Measurements from ENCODE around the gene ERLEC1. TPM values are rescaled to one million over a fixed set of nuclear protein-coding genes. Genes with fewer than 3 reads are reported as not detected.
"Not testable (repeated sequence)": the region's sequence is repeated elsewhere in the genome, so short reads cannot be mapped to it uniquely, and the experiment has no call there.

ERLEC1 gene
- total RNA-seq, 1 donor from 2014 or later, result 150 TPM

- H3K27me3 ChIP-seq, result no peaks in the 10 kb centered on the region
- no peaks in the 10 kb centered on the region for H3K9me3 ChIP-seq
- DNase-seq (ENCODE audit: low spot score in 2 of 2), result no peak
- H3K27ac ChIP-seq, result no peak overlapping the region
- no peak overlapping the region for H3K4me3 ChIP-seq
- no peaks in the 10 kb centered on the region for H3K4me1 ChIP-seq
- H3K36me3 ChIP-seq, result peaks cover 3 to 10% of the 10 kb centered on the region in 2 donors
- intact Hi-C loops (cut with DNase I), result no loop called here
- TF ChIP-seq CTCF (IDR thresholded peaks at IDR 0.05), result no peak
These were observed 42.6 kb downstream of the ERLEC1 start for GRCh38 chr2:53829273-53829979.

GRCh38 chr2:53829980-53830290, 43.1 kb downstream of the ERLEC1 start:
- H3K27ac ChIP-seq; H3K4me1 ChIP-seq; DNase-seq (ENCODE audit: low spot score in 2 of 2); H3K4me3 ChIP-seq; H3K9me3 ChIP-seq; H3K27me3 ChIP-seq; intact Hi-C loops (cut with DNase I): not testable (repeated sequence)
- peaks cover 3 to 10% of the 10 kb centered on the region in 2 donors for H3K36me3 ChIP-seq

- intact Hi-C loops (cut with DNase I), result no loop called here
- Histone ChIP-seq H3K4me1 (no peaks in the 10 kb centered on the region), H3K36me3 (peaks cover 0 to 4% of the 10 kb centered on the region in 2 donors), H3K4me3 (no peak overlapping the region), H3K27me3 (no peaks in the 10 kb centered on the region), H3K9me3 (no peaks in the 10 kb centered on the region), H3K27ac (no peak overlapping the region)
- TF ChIP-seq CTCF (IDR thresholded peaks at IDR 0.05), result no peak
- DNase-seq (ENCODE audit: low spot score in 2 of 2), result no peak
These were observed 53.7 kb downstream of the ERLEC1 start for GRCh38 chr2:53840580-53840979.

GRCh38 chr2:53841651-53842050, 54.8 kb downstream of the ERLEC1 start:
- H3K4me3 ChIP-seq; H3K4me1 ChIP-seq; H3K36me3 ChIP-seq; H3K9me3 ChIP-seq; H3K27me3 ChIP-seq; H3K27ac ChIP-seq; DNase-seq (ENCODE audit: low spot score in 2 of 2); intact Hi-C loops (cut with DNase I): not testable (repeated sequence)

- no peak for TF ChIP-seq CTCF (IDR thresholded peaks at IDR 0.05)
- H3K4me1 ChIP-seq, result no peaks in the 10 kb centered on the region
- no peak for DNase-seq (ENCODE audit: low spot score in 2 of 2)
- no peaks in the 10 kb centered on the region for H3K36me3 ChIP-seq
- no peak overlapping the region for H3K27ac ChIP-seq
- H3K9me3 ChIP-seq, result no peaks in the 10 kb centered on the region
- H3K27me3 ChIP-seq, result no peaks in the 10 kb centered on the region
- H3K4me3 ChIP-seq, result no peak overlapping the region
- intact Hi-C loops (cut with DNase I), result no loop called here
These were observed 56.0 kb downstream of the ERLEC1 start for GRCh38 chr2:53842891-53843290.

- no peak overlapping the region for H3K4me3 ChIP-seq
- no peak for DNase-seq (ENCODE audit: low spot score in 2 of 2)
- H3K27ac ChIP-seq, result no peak overlapping the region
- H3K4me1 ChIP-seq, result no peaks in the 10 kb centered on the region
- intact Hi-C loops (cut with DNase I), result no loop called here
- H3K27me3 ChIP-seq, result no peaks in the 10 kb centered on the region
- no peaks in the 10 kb centered on the region for H3K9me3 ChIP-seq
- H3K36me3 ChIP-seq, result peaks cover 0 to under 1% of the 10 kb centered on the region in 2 donors
- no peak for TF ChIP-seq CTCF (IDR thresholded peaks at IDR 0.05)
These were observed 56.8 kb downstream of the ERLEC1 start for GRCh38 chr2:53843595-53843994.

- Histone ChIP-seq H3K36me3 (peaks cover 0 to 3% of the 10 kb centered on the region in 2 donors), H3K27me3 (no peaks in the 10 kb centered on the region), H3K9me3 (no peaks in the 10 kb centered on the region), H3K4me1 (no peaks in the 10 kb centered on the region), H3K4me3 (no peak overlapping the region), H3K27ac (no peak overlapping the region)
- no peak for DNase-seq (ENCODE audit: low spot score in 2 of 2)
- intact Hi-C loops (cut with DNase I), result no loop called here
- TF ChIP-seq CTCF (IDR thresholded peaks at IDR 0.05), result no peak
These were observed 61.2 kb downstream of the ERLEC1 start for GRCh38 chr2:53848062-53848461.

GRCh38 chr2:53851052-53851757, 64.4 kb downstream of the ERLEC1 start:
- H3K9me3 ChIP-seq; intact Hi-C loops (cut with DNase I); H3K27ac ChIP-seq; H3K4me3 ChIP-seq; DNase-seq (ENCODE audit: low spot score in 2 of 2); H3K27me3 ChIP-seq; H3K4me1 ChIP-seq: not testable (repeated sequence)
- peaks cover 9 to 10% of the 10 kb centered on the region in 2 donors for H3K36me3 ChIP-seq
